Measurements from ENCODE around the gene DMXL1.

GRCh38 chr5:119120893-119121292 lies 50.0 kb downstream of the DMXL1 start:
- no peak for TF ChIP-seq POLR2A (IDR thresholded peaks at IDR 0.05)
- no peak for TF ChIP-seq EP300 (IDR thresholded peaks at IDR 0.05)
- no peak for TF ChIP-seq CTCF (IDR thresholded peaks at IDR 0.05)

Measured in gastroesophageal sphincter (tissue), 3 donors.